WTC11 (cell line): Measurements from ENCODE around the gene APOBEC4.

Source experiments
- JUN ChIP-seq: sonication (generic); formaldehyde crosslinking; IDR thresholded peaks from 2 replicates; pipeline ENCODE4 v1.8.0; 2023; ENCODE audit warnings: mild to moderate bottlenecking, missing genetic modification reagents
- TF ChIP-seq, protein P1 (sequence below): sonication (generic); formaldehyde crosslinking; IDR thresholded peaks from 2 replicates; pipeline ENCODE4 v1.8.1; 2023; ENCODE audit warnings: mild to moderate bottlenecking, missing genetic modification reagents, moderate library complexity
- TF ChIP-seq, protein P2 (sequence below): sonication (generic); formaldehyde crosslinking; IDR thresholded peaks from 2 replicates; pipeline ENCODE4 v1.8.0; 2022; ENCODE audit warnings: mild to moderate bottlenecking, missing genetic modification reagents
- TF ChIP-seq, protein P3 (sequence below): fragments of 200-600 bp; IDR thresholded peaks from 2 replicates; pipeline ENCODE4 v1.8.0; 2022; ENCODE audit warnings: antibody characterized with exemption
- TF ChIP-seq, protein P4 (sequence below): sonication (generic); formaldehyde crosslinking; IDR thresholded peaks from 2 replicates; pipeline ENCODE4 v1.8.0; 2022; ENCODE audit warnings: mild to moderate bottlenecking, missing genetic modification reagents
- TF ChIP-seq, protein P5 (sequence below): sonication (generic); formaldehyde crosslinking; IDR thresholded peaks from 2 replicates; pipeline ENCODE4 v1.8.0; 2023; ENCODE audit warnings: missing genetic modification reagents, mild to moderate bottlenecking, borderline replicate concordance
- TF ChIP-seq, protein P6 (sequence below): fragments of 250-450 bp; sonication (Bioruptor Pico); IDR thresholded peaks from 2 replicates; pipeline ENCODE4 v1.9.0; 2021; ENCODE audit warnings: mild to moderate bottlenecking, borderline replicate concordance

DNA sequence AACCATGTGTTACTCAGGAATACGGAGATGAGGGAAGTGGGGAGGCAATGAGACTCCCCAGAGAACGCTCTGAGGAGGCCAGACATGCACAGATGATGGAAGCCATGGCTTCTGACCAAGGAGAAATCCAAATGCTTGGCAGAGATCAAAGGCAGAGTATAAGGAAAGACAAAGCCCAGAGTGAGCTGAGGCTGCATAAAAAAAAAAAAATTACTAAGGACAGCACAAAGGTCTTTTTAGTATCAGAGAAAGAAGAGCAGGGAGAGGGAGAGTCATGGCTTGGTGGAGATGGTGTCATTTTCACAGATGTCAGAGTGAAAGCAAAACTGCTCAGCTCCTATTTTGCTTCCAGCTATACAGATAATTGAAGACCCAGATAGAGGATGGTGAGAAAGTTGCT, 54.7 kb downstream of the APOBEC4 start:
- TF ChIP-seq, protein P1, sequence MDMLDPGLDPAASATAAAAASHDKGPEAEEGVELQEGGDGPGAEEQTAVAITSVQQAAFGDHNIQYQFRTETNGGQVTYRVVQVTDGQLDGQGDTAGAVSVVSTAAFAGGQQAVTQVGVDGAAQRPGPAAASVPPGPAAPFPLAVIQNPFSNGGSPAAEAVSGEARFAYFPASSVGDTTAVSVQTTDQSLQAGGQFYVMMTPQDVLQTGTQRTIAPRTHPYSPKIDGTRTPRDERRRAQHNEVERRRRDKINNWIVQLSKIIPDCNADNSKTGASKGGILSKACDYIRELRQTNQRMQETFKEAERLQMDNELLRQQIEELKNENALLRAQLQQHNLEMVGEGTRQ: no peak
- TF ChIP-seq, protein P2, sequence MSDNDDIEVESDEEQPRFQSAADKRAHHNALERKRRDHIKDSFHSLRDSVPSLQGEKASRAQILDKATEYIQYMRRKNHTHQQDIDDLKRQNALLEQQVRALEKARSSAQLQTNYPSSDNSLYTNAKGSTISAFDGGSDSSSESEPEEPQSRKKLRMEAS (CRISPR knock-in tag): no peak
- TF ChIP-seq JUN (CRISPR knock-in tag): no peak
- TF ChIP-seq, protein P3, sequence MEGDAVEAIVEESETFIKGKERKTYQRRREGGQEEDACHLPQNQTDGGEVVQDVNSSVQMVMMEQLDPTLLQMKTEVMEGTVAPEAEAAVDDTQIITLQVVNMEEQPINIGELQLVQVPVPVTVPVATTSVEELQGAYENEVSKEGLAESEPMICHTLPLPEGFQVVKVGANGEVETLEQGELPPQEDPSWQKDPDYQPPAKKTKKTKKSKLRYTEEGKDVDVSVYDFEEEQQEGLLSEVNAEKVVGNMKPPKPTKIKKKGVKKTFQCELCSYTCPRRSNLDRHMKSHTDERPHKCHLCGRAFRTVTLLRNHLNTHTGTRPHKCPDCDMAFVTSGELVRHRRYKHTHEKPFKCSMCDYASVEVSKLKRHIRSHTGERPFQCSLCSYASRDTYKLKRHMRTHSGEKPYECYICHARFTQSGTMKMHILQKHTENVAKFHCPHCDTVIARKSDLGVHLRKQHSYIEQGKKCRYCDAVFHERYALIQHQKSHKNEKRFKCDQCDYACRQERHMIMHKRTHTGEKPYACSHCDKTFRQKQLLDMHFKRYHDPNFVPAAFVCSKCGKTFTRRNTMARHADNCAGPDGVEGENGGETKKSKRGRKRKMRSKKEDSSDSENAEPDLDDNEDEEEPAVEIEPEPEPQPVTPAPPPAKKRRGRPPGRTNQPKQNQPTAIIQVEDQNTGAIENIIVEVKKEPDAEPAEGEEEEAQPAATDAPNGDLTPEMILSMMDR: no peak
- TF ChIP-seq, protein P4, sequence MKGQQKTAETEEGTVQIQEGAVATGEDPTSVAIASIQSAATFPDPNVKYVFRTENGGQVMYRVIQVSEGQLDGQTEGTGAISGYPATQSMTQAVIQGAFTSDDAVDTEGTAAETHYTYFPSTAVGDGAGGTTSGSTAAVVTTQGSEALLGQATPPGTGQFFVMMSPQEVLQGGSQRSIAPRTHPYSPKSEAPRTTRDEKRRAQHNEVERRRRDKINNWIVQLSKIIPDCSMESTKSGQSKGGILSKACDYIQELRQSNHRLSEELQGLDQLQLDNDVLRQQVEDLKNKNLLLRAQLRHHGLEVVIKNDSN: no peak
- TF ChIP-seq, protein P5, sequence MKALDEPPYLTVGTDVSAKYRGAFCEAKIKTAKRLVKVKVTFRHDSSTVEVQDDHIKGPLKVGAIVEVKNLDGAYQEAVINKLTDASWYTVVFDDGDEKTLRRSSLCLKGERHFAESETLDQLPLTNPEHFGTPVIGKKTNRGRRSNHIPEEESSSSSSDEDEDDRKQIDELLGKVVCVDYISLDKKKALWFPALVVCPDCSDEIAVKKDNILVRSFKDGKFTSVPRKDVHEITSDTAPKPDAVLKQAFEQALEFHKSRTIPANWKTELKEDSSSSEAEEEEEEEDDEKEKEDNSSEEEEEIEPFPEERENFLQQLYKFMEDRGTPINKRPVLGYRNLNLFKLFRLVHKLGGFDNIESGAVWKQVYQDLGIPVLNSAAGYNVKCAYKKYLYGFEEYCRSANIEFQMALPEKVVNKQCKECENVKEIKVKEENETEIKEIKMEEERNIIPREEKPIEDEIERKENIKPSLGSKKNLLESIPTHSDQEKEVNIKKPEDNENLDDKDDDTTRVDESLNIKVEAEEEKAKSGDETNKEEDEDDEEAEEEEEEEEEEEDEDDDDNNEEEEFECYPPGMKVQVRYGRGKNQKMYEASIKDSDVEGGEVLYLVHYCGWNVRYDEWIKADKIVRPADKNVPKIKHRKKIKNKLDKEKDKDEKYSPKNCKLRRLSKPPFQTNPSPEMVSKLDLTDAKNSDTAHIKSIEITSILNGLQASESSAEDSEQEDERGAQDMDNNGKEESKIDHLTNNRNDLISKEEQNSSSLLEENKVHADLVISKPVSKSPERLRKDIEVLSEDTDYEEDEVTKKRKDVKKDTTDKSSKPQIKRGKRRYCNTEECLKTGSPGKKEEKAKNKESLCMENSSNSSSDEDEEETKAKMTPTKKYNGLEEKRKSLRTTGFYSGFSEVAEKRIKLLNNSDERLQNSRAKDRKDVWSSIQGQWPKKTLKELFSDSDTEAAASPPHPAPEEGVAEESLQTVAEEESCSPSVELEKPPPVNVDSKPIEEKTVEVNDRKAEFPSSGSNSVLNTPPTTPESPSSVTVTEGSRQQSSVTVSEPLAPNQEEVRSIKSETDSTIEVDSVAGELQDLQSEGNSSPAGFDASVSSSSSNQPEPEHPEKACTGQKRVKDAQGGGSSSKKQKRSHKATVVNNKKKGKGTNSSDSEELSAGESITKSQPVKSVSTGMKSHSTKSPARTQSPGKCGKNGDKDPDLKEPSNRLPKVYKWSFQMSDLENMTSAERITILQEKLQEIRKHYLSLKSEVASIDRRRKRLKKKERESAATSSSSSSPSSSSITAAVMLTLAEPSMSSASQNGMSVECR (CRISPR knock-in tag): no peak
- TF ChIP-seq, protein P6, sequence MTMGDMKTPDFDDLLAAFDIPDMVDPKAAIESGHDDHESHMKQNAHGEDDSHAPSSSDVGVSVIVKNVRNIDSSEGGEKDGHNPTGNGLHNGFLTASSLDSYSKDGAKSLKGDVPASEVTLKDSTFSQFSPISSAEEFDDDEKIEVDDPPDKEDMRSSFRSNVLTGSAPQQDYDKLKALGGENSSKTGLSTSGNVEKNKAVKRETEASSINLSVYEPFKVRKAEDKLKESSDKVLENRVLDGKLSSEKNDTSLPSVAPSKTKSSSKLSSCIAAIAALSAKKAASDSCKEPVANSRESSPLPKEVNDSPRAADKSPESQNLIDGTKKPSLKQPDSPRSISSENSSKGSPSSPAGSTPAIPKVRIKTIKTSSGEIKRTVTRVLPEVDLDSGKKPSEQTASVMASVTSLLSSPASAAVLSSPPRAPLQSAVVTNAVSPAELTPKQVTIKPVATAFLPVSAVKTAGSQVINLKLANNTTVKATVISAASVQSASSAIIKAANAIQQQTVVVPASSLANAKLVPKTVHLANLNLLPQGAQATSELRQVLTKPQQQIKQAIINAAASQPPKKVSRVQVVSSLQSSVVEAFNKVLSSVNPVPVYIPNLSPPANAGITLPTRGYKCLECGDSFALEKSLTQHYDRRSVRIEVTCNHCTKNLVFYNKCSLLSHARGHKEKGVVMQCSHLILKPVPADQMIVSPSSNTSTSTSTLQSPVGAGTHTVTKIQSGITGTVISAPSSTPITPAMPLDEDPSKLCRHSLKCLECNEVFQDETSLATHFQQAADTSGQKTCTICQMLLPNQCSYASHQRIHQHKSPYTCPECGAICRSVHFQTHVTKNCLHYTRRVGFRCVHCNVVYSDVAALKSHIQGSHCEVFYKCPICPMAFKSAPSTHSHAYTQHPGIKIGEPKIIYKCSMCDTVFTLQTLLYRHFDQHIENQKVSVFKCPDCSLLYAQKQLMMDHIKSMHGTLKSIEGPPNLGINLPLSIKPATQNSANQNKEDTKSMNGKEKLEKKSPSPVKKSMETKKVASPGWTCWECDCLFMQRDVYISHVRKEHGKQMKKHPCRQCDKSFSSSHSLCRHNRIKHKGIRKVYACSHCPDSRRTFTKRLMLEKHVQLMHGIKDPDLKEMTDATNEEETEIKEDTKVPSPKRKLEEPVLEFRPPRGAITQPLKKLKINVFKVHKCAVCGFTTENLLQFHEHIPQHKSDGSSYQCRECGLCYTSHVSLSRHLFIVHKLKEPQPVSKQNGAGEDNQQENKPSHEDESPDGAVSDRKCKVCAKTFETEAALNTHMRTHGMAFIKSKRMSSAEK (CRISPR knock-in tag): no peak
